Astrocyte (in vitro differentiated cells and primary cell): ENCODE results near the gene MN1. TPM values are rescaled to one million over a fixed set of nuclear protein-coding genes. Genes with fewer than 3 reads are reported as not detected.

Source experiments
- DNase-seq: peaks from one replicate; pipeline ENCODE4 v3.0.0-alpha.2; 2010; ENCODE audit warnings: low read depth
- FAIRE-seq: peaks from 2 replicates; lab custom pipeline; 2011; peaks lifted over from hg19 to GRCh38; lab: Jason Lieb, UNC
- H2AFZ ChIP-seq: 2 replicates; pipeline ENCODE4 v1.6.0; 2012; ENCODE audit warnings: low read depth, low read length, inconsistent platforms
- H3K27ac ChIP-seq: 2 replicates; pipeline ENCODE4 v1.5.1; 2011; ENCODE audit warnings: low read depth, low read length, inconsistent platforms
- H3K27me3 ChIP-seq: 2 replicates; pipeline ENCODE4 v1.6.0; 2011; ENCODE audit warnings: low read length, inconsistent platforms; ENCODE audit not compliant: insufficient read depth
- H3K36me3 ChIP-seq: 2 replicates; pipeline ENCODE4 v1.5.1; 2011; ENCODE audit warnings: low read length, inconsistent platforms; ENCODE audit not compliant: insufficient read depth
- H3K4me1 ChIP-seq: 2 replicates; pipeline ENCODE4 v1.5.1; 2011; ENCODE audit warnings: low read length, inconsistent platforms; ENCODE audit not compliant: insufficient read depth
- H3K4me2 ChIP-seq: 2 replicates; pipeline ENCODE4 v1.6.0; 2012; ENCODE audit warnings: low read length, inconsistent platforms
- H3K4me3 ChIP-seq: 2 replicates; pipeline ENCODE4 v1.5.1; 2011; ENCODE audit warnings: low read depth, mild to moderate bottlenecking, low read length, inconsistent platforms; ENCODE audit not compliant: insufficient read depth
- H3K79me2 ChIP-seq: 2 replicates; pipeline ENCODE4 v1.6.0; 2012; ENCODE audit warnings: mild to moderate bottlenecking, low read length, inconsistent platforms; ENCODE audit not compliant: insufficient read depth
- H3K9ac ChIP-seq: 2 replicates; pipeline ENCODE4 v1.6.0; 2012; ENCODE audit warnings: mild to moderate bottlenecking, low read length, inconsistent platforms
- H3K9me3 ChIP-seq: 2 replicates; pipeline ENCODE4 v1.5.1; 2012; ENCODE audit warnings: low read depth, mild to moderate bottlenecking, low read length, inconsistent platforms; ENCODE audit not compliant: insufficient read depth
- H4K20me1 ChIP-seq: 2 replicates; pipeline ENCODE4 v1.6.0; 2012; ENCODE audit warnings: low read length, inconsistent platforms; ENCODE audit not compliant: insufficient read depth
- H3K27ac Mint-ChIP-seq: one replicate; pipeline ENCODE4 v1.8.0; 2021; ENCODE audit warnings: mild to moderate bottlenecking, mixed read lengths; ENCODE audit not compliant: unreplicated experiment
- H3K27me3 Mint-ChIP-seq: one replicate; pipeline ENCODE4 v1.8.0; 2021; ENCODE audit warnings: low read depth, mixed read lengths; ENCODE audit not compliant: unreplicated experiment
- H3K36me3 Mint-ChIP-seq: one replicate; pipeline ENCODE4 v1.8.0; 2021; ENCODE audit warnings: low read depth, mixed read lengths; ENCODE audit not compliant: unreplicated experiment
- H3K4me1 Mint-ChIP-seq: one replicate; pipeline ENCODE4 v1.8.0; 2021; ENCODE audit warnings: low read depth, mixed read lengths; ENCODE audit not compliant: unreplicated experiment
- H3K4me3 Mint-ChIP-seq: one replicate; pipeline ENCODE4 v1.8.0; 2021; ENCODE audit warnings: mild to moderate bottlenecking, moderate library complexity, mixed read lengths; ENCODE audit not compliant: unreplicated experiment
- H3K9me3 Mint-ChIP-seq: one replicate; pipeline ENCODE4 v1.8.0; 2021; ENCODE audit warnings: mild to moderate bottlenecking, mixed read lengths; ENCODE audit not compliant: unreplicated experiment
- EZH2 ChIP-seq: IDR thresholded peaks from 2 replicates; pipeline ENCODE4 v1.6.1; 2012; ENCODE audit warnings: mild to moderate bottlenecking, low read length, inconsistent platforms; ENCODE audit not compliant: insufficient read depth
- total RNA-seq: library from RNA; stranded (reverse); gene quantifications from 2 replicates; pipeline ENCODE4 v1.2.1, GENCODE V29; 2021
- TF ChIP-seq, protein P1 (sequence below): IDR thresholded peaks from 2 replicates; pipeline ENCODE4 v1.5.1; 2011; ENCODE audit warnings: low read depth, mild to moderate bottlenecking, inconsistent platforms, low read length, moderate library complexity; ENCODE audit not compliant: insufficient read depth

The MN1 gene
- total RNA-seq, 1 donor from 2014 or later: 98.6 TPM

DNA sequence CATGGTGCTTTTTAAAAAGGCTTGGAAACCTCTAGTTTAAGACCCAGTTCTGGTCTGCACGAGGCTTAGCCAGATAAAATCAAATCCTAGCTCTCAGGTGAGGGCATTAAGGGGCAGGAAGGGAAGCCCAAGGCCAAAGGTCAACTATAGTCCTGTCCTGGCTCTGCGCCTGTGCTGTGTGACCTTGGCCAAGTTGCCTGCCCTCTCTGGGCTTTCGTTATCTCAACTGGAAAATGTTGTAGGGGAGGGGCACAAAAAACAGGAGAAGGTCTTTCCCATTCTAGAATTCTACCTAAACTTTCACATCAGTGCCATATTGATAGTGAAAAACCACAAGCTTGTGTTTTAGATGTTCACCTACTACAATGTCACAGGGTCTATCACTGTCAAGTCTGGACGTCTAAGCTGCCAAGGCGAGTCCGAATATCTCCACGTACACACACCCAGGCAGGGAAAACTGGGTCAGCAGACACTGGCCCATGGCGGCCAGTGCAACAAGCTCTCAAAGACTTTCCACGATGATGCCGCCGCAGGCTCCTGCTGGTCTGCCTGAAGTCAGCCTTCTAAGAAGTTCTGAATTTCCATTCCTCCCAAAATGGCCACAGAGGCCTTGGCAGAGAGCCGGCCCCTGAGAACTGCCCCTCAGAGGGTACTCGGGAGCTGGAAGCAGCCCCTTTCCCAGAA, 18.0 kb downstream of the MN1 start:
- H3K27ac Mint-ChIP-seq: peak overlapping the region; percentile 50
- H3K4me1 ChIP-seq: peaks cover 51% of the 10 kb centered on the region

DNA sequence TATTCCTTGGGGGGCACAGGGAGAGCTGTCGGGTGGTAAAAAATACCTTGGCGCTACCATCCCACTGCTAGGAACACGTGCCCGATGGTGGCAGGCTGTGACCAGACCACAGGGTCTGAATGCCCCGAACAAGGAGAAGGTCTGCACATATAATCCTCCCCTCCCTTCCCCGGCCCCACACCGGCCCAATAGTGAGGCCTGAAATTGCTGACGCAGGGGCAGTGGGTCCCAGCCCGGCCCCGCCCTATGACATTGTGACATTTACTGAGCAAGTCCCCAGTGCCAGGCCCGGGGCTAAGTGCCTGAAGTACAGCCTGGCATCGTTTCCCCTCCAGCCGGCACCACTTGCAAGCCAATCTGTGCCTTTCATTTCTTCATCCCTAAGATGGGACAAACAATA, 19.5 kb downstream of the MN1 start:
- Histone ChIP-seq H2AFZ (no peak overlapping the region), H3K4me2 (no peak overlapping the region), H3K27ac (no peak overlapping the region), H3K27me3 (no peaks in the 10 kb centered on the region), H3K9me3 (no peaks in the 10 kb centered on the region), H3K4me3 (no peak overlapping the region), H3K79me2 (peaks cover 100% of the 10 kb centered on the region), H3K4me1 (peaks cover 56% of the 10 kb centered on the region), H4K20me1 (peaks cover 97% of the 10 kb centered on the region), H3K9ac (no peak overlapping the region), H3K36me3 (no peaks in the 10 kb centered on the region)
- TF ChIP-seq EZH2: no peak
- TF ChIP-seq, protein P1, sequence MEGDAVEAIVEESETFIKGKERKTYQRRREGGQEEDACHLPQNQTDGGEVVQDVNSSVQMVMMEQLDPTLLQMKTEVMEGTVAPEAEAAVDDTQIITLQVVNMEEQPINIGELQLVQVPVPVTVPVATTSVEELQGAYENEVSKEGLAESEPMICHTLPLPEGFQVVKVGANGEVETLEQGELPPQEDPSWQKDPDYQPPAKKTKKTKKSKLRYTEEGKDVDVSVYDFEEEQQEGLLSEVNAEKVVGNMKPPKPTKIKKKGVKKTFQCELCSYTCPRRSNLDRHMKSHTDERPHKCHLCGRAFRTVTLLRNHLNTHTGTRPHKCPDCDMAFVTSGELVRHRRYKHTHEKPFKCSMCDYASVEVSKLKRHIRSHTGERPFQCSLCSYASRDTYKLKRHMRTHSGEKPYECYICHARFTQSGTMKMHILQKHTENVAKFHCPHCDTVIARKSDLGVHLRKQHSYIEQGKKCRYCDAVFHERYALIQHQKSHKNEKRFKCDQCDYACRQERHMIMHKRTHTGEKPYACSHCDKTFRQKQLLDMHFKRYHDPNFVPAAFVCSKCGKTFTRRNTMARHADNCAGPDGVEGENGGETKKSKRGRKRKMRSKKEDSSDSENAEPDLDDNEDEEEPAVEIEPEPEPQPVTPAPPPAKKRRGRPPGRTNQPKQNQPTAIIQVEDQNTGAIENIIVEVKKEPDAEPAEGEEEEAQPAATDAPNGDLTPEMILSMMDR: no peak
- H3K9me3 Mint-ChIP-seq: no peaks in the 10 kb centered on the region
- no peak overlapping the region for H3K27ac Mint-ChIP-seq
- peaks cover 33% of the 10 kb centered on the region for H3K36me3 Mint-ChIP-seq
- FAIRE-seq (no peak), DNase-seq (no peak)
- no peaks in the 10 kb centered on the region for H3K27me3 Mint-ChIP-seq
- H3K4me3 Mint-ChIP-seq: no peak overlapping the region
- peaks cover 43% of the 10 kb centered on the region for H3K4me1 Mint-ChIP-seq

More for the DNA sequence above, 18.0 kb downstream of the MN1 start:
- Histone ChIP-seq H3K9ac (peak overlapping the region; percentile 15), H3K27ac (no peak overlapping the region), H3K9me3 (no peaks in the 10 kb centered on the region), H3K79me2 (peaks cover 100% of the 10 kb centered on the region), H2AFZ (no peak overlapping the region), H3K4me3 (no peak overlapping the region), H3K36me3 (peaks cover 2% of the 10 kb centered on the region), H4K20me1 (peaks cover 98% of the 10 kb centered on the region), H3K4me2 (peak overlapping the region; percentile 5), H3K27me3 (no peaks in the 10 kb centered on the region)
- Mint-ChIP-seq H3K4me3 (no peak overlapping the region), H3K27me3 (no peaks in the 10 kb centered on the region), H3K4me1 (peaks cover 37% of the 10 kb centered on the region), H3K9me3 (no peaks in the 10 kb centered on the region), H3K36me3 (peaks cover 28% of the 10 kb centered on the region)
- TF ChIP-seq, protein P1: no peak
- no peak for TF ChIP-seq EZH2
- DNase-seq: no peak
- no peak for FAIRE-seq

DNA sequence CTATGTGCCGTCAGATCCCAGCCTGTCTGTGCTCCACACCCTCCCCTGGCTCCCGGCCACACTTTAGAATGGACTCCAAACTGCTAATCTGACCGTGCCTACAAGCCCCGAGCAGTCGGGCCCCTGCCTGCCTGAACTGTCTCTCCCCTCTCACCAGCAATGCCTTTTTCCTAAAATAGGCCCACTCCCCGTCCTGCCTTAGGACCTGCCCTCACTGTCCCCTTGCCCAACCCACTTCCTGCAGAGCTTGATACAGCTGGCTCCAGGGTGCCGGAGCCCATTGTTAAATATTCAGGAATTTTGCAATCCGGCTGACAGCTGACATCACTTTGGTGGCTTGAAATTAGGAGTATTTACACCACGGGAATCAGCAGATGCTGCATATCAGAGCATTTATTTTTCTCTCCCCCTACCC, 21.4 kb downstream of the MN1 start:
- H3K27ac ChIP-seq: peak overlapping the region; percentile 5
- H3K4me1 ChIP-seq: peaks cover 56% of the 10 kb centered on the region
- FAIRE-seq: no peak
- peaks cover 48% of the 10 kb centered on the region for H3K4me1 Mint-ChIP-seq
- H3K4me2 ChIP-seq: peak overlapping the region; percentile 16
- H2AFZ ChIP-seq: no peak overlapping the region
- peaks cover 100% of the 10 kb centered on the region for H3K79me2 ChIP-seq
- peak; percentile 74 for DNase-seq
- H3K27ac Mint-ChIP-seq: peak overlapping the region; percentile 37
- TF ChIP-seq, protein P1: no peak
- TF ChIP-seq EZH2: no peak
- H3K9me3 Mint-ChIP-seq: no peaks in the 10 kb centered on the region
- H3K36me3 Mint-ChIP-seq: peaks cover 36% of the 10 kb centered on the region
- H3K27me3 Mint-ChIP-seq: no peaks in the 10 kb centered on the region
- no peaks in the 10 kb centered on the region for H3K9me3 ChIP-seq
- H3K27me3 ChIP-seq: no peaks in the 10 kb centered on the region
- no peaks in the 10 kb centered on the region for H3K36me3 ChIP-seq
- no peak overlapping the region for H3K4me3 ChIP-seq
- no peak overlapping the region for H3K9ac ChIP-seq
- H4K20me1 ChIP-seq: peaks cover 95% of the 10 kb centered on the region
- peak overlapping the region; percentile 67 for H3K4me3 Mint-ChIP-seq
